Kidney epithelial cell (primary cell): Measurements from ENCODE around the gene UBE2U. TPM values are rescaled to one million over a fixed set of nuclear protein-coding genes. Genes with fewer than 3 reads are reported as not detected.

Experiments
- DNase-seq: peaks from one replicate; pipeline ENCODE4 v3.0.0-alpha.2; 2010; ENCODE audit warnings: low read depth
- H3K27me3 ChIP-seq: 2 replicates; pipeline ENCODE4 v1.6.0; 2011; ENCODE audit warnings: low read length; ENCODE audit not compliant: control insufficient read depth, insufficient read depth
- H3K36me3 ChIP-seq: 2 replicates; pipeline ENCODE4 v1.5.1; 2011; ENCODE audit warnings: low read length; ENCODE audit not compliant: control insufficient read depth, insufficient read depth
- H3K4me3 ChIP-seq: 2 replicates; pipeline ENCODE4 v1.5.1; 2011; ENCODE audit warnings: low read depth, mild to moderate bottlenecking, control low read depth, low read length
- CTCF ChIP-seq: IDR thresholded peaks from 2 replicates; pipeline ENCODE4 v1.5.1; 2011; ENCODE audit warnings: mild to moderate bottlenecking, moderate library complexity, low read length, control low read depth, inconsistent platforms; ENCODE audit not compliant: insufficient read depth, poor library complexity, severe bottlenecking
- total RNA-seq: library from RNA; depleted of rRNA; stranded (reverse); fragments of >200 nt; gene quantifications from 2 replicates; pipeline ENCODE4 v1.2.3, GENCODE V29; 2015

The UBE2U gene
- total RNA-seq, 1 donor from 2014 or later = not detected

DNA sequence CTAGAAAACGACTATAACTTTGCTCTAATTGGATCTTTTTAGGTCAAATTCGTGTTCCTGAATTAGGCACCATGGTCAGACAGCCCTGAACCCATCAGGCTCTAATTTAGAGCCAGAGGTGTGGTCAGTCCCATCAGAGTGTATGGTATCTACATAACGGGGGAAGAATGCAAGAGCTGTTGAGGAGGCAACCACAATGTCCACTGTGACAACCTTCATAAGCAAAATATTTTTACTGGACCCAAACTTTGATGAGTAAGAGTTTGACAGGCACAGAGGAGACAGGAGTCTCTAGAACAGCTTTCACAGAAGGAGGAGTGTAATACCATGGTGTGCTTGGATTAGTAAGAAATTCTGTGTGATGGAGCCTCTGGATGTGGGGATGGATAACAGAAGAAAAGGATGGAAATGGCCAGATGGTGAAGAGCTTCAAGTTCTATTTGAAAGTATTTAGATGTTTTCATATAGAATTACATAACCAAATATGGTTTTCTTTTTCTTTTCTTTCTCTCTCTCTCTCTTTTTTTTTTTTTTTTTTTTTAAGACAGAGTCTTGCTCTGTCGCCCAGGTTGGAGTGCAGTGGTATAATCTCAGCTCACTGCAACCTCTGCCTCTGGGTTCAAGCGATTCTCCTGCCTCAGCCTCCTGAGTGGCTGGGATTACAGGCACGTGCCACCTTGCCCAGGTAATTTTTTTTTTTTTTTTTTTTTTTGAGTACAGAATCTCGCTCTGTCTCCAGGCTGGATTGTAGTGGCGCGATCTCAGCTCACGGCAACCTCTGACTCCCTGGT lies 24.9 kb downstream of the UBE2U start:
- Histone ChIP-seq H3K4me3 (no peak overlapping the region), H3K27me3 (no peaks in the 10 kb centered on the region), H3K36me3 (no peaks in the 10 kb centered on the region)
- no peak for DNase-seq
- TF ChIP-seq CTCF = no peak

DNA sequence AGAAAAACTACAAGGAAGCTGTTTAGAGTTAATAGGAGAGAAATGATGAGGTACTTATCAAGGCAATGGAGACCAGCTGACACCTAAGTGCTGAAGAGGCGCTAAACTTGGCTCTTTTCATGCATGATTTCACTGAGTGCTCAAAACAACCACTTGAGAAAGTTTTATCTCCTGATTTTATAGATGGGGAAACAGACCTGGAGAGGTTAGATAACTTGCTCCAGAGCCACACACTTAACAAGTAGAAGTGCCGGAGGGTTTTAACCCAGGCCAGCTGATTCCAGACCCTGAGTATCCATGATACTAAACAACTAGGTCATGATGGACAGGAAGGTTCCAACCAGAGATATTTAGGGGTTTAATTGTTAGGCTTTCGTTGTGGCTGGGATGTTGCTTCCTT lies 25.9 kb downstream of the UBE2U start:
- Histone ChIP-seq H3K27me3 (no peaks in the 10 kb centered on the region), H3K4me3 (no peak overlapping the region), H3K36me3 (no peaks in the 10 kb centered on the region)
- no peak for DNase-seq
- no peak for TF ChIP-seq CTCF

GRCh38 chr1:64231153-64231552 lies 27.7 kb downstream of the UBE2U start:
- no peak for DNase-seq
- Histone ChIP-seq H3K36me3 (no peaks in the 10 kb centered on the region), H3K27me3 (no peaks in the 10 kb centered on the region), H3K4me3 (no peak overlapping the region)
- TF ChIP-seq CTCF = no peak

DNA sequence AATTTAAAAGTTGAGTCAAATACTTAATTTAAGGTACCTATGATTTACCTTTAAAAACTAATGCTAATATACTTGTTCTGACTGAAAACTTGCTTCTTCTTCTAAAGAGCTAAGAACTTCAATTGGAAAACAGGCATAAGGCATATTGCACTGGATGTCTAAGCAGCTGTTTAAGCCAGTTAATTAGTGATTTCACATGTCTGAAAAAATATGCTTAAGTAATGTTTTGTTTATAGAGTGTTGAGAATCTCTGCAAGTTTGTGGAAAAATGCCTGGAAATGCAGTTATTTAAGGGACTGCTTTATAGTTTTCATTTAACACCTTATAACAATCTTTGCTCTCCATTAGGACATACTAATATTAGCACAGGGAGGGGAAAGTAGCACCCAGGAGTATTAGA lies 28.2 kb downstream of the UBE2U start:
- H3K4me3 ChIP-seq = no peak overlapping the region
- no peaks in the 10 kb centered on the region for H3K36me3 ChIP-seq
- no peaks in the 10 kb centered on the region for H3K27me3 ChIP-seq
- DNase-seq = no peak
- TF ChIP-seq CTCF = no peak

DNA sequence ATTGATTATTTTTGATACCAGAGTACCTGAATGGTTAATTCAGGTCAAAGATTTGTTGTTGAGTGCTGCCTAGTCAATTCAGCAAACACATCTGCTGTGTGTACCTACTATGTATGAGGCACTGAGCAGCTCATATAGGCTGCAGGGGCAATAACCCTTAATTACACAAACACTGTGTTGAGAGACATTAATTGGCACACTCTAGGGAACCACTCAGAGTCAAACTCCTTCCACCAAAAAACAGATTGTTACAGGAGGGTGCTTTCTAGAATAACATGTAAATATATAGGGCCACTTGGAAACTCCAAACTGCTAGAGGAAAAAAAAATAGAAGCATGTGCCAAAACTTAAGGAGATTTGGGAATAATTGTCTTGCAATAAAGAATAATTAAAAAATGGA lies 31.3 kb downstream of the UBE2U start:
- Histone ChIP-seq H3K36me3 (no peaks in the 10 kb centered on the region), H3K4me3 (no peak overlapping the region), H3K27me3 (no peaks in the 10 kb centered on the region)
- no peak for TF ChIP-seq CTCF
- no peak for DNase-seq

DNA sequence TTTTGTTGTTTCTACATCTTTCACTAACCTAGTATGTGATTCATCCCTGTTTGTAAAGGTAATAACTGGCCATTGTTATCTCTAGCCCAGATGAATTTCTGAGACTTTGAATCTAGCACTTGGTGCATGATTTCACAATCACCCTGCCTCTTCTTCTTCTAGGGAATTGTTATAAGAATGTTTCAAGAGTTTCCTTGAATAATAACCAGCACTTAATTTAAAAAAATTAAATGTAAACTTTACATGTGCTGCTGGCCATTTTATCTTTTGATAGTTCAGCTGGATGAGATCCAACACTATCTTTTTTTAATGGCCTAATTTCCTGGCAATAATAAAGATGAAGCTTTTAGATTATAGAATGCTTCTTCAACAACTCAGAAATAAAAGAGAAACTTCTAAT lies 31.8 kb downstream of the UBE2U start:
- DNase-seq = no peak
- Histone ChIP-seq H3K36me3 (no peaks in the 10 kb centered on the region), H3K27me3 (no peaks in the 10 kb centered on the region), H3K4me3 (no peak overlapping the region)
- no peak for TF ChIP-seq CTCF
